Measurements from ENCODE around the gene MBP. TPM values are rescaled to one million over a fixed set of nuclear protein-coding genes. Genes with fewer than 3 reads are reported as not detected.
A peak's percentile ranks its signal among the peaks of the same experiment; 100 is the strongest.

Gene MBP
- total and polyA plus RNA-seq, 10 of the 15 experiments (the other 5 are each of a cell fraction or from before 2014, with no cell fraction given): 12.2 to 67.8 (median 42.1) TPM

DNA sequence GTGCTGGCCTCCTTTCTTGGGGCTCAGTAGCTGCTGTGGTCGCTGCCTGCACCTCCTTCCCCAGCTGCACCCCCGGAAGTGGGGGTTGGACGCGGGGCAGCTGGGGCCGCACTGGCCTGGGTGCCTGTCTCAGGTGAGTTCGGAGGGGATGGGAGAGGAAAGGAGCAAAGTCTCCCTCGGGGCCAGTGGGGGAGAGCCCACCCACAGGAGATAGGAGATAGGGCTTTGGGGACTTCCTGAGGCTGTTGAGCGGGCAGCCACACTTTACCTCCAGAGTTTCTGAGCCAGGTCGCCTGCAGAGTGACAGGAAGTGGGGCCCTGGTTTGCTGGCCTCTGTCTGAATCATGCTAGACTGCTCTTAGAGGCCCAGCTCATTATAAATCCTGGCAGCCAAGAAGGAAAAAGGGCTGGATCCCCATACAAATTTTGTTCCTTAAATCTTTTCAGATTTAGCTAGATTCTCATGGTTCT is 8.1 kb downstream of the MBP start (continued):
- TF ChIP-seq, protein P1, sequence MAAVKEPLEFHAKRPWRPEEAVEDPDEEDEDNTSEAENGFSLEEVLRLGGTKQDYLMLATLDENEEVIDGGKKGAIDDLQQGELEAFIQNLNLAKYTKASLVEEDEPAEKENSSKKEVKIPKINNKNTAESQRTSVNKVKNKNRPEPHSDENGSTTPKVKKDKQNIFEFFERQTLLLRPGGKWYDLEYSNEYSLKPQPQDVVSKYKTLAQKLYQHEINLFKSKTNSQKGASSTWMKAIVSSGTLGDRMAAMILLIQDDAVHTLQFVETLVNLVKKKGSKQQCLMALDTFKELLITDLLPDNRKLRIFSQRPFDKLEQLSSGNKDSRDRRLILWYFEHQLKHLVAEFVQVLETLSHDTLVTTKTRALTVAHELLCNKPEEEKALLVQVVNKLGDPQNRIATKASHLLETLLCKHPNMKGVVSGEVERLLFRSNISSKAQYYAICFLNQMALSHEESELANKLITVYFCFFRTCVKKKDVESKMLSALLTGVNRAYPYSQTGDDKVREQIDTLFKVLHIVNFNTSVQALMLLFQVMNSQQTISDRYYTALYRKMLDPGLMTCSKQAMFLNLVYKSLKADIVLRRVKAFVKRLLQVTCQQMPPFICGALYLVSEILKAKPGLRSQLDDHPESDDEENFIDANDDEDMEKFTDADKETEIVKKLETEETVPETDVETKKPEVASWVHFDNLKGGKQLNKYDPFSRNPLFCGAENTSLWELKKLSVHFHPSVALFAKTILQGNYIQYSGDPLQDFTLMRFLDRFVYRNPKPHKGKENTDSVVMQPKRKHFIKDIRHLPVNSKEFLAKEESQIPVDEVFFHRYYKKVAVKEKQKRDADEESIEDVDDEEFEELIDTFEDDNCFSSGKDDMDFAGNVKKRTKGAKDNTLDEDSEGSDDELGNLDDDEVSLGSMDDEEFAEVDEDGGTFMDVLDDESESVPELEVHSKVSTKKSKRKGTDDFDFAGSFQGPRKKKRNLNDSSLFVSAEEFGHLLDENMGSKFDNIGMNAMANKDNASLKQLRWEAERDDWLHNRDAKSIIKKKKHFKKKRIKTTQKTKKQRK (IDR thresholded peaks at IDR 0.05; ENCODE audit: low read depth, low read length): no peak
- TF ChIP-seq MLLT1 (IDR thresholded peaks at IDR 0.05) (no peak; the same call in 1 of the 2 replicates), CUX1 (IDR thresholded peaks at IDR 0.05; ENCODE audit: insufficient replicate concordance, low read depth, low read length) (no peak), FOS (IDR thresholded peaks at IDR 0.05; ENCODE audit: borderline replicate concordance, extremely low read depth, insufficient read length) (no peak), SKIL (IDR thresholded peaks at IDR 0.05; ENCODE audit: low read depth, poor library complexity, severe bottlenecking) (no peak), TCF7 (IDR thresholded peaks at IDR 0.05; ENCODE audit: borderline replicate concordance) (0 out of 2 replicates have a peak, but pooled peaks have one; percentile 9), SRF (IDR thresholded peaks at IDR 0.05; ENCODE audit: low read depth in 2 of 2, low read length in 2 of 2) (no peak), NFYB (IDR thresholded peaks at IDR 0.05; ENCODE audit: insufficient read depth, low read depth, low read length) (no peak), PAX8 (IDR thresholded peaks at IDR 0.05) (no peak), MEF2A (IDR thresholded peaks at IDR 0.05; ENCODE audit: insufficient read depth, low read depth, low read length) (0 out of 2 replicates have a peak, but pooled peaks have one; percentile 53), MXI1 (IDR thresholded peaks at IDR 0.05; ENCODE audit: low read depth, low read length) (0 out of 2 replicates have a peak, but pooled peaks have one; percentile 40), EGR1 (IDR thresholded peaks at IDR 0.05; ENCODE audit: borderline replicate concordance in 1 of 2, low read depth in 2 of 2, low read length in 2 of 2) (peak in 1 of 2 experiments; percentile 24; a peak in 1 of 3 replicates)
- TF ChIP-seq, protein P2, sequence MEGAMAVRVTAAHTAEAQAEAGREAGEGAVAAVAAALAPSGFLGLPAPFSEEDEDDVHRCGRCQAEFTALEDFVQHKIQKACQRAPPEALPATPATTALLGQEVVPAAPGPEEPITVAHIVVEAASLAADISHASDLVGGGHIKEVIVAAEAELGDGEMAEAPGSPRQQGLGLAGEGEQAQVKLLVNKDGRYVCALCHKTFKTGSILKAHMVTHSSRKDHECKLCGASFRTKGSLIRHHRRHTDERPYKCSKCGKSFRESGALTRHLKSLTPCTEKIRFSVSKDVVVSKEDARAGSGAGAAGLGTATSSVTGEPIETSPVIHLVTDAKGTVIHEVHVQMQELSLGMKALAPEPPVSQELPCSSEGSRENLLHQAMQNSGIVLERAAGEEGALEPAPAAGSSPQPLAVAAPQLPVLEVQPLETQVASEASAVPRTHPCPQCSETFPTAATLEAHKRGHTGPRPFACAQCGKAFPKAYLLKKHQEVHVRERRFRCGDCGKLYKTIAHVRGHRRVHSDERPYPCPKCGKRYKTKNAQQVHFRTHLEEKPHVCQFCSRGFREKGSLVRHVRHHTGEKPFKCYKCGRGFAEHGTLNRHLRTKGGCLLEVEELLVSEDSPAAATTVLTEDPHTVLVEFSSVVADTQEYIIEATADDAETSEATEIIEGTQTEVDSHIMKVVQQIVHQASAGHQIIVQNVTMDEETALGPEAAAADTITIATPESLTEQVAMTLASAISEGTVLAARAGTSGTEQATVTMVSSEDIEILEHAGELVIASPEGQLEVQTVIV (IDR thresholded peaks at IDR 0.05; ENCODE audit: borderline replicate concordance, partially characterized antibody): no peak

Measured in GM12878 (cell line).